ENCODE data around the gene CHPT1. TPM values are rescaled to one million over a fixed set of nuclear protein-coding genes. Genes with fewer than 3 reads are reported as not detected.

Gene CHPT1
- total and polyA plus RNA-seq, 9 of the 15 experiments (the other 6 are each of a cell fraction or from before 2014, with no cell fraction given), result 15.3 to 210 (median 91.9) TPM

DNA sequence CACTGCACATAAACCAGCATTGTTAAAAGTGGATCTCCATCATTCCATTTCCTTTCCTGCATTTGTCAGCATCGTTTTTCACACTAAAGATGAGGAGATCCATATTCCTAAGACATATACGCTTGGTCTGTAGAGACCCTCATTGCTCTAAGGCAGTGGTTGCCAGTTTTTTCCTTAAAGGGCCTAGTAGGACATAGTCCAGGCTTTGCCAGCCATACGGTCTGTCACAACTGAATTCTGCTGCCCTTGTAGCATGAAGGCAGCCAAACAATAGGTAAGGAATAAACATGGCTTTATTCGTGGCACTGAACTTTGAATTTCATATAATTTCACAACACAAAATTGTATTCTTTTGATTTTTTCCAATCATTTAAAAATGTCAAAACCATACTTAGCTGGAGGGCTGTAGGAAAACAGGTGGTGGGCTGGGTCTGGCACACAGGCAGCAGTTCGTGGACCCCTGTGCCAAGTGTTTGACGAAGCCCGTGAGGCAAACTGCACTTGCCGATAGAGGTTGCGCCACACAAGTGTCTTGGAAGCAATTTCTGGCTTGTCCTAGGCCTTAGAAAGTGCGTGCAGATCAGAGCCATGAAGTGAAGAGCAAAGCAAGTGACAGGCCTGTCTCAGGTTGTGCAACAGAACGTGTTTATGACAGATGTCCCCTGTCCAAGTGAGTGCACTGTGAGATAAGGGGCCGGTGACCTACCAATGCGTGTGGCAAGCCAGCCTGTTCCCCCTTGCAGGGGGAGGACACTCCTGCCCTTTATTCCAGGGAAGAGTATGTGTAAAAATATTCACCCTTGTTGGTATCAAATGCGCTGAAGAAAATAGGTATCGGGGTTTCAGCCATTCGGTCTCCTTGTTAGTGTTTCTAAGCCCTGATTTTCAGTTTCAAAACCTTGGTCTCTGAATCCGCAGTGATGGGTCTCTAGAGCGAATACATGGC lies 916 bp upstream of the CHPT1 start (continued):
- TF ChIP-seq, protein P1, sequence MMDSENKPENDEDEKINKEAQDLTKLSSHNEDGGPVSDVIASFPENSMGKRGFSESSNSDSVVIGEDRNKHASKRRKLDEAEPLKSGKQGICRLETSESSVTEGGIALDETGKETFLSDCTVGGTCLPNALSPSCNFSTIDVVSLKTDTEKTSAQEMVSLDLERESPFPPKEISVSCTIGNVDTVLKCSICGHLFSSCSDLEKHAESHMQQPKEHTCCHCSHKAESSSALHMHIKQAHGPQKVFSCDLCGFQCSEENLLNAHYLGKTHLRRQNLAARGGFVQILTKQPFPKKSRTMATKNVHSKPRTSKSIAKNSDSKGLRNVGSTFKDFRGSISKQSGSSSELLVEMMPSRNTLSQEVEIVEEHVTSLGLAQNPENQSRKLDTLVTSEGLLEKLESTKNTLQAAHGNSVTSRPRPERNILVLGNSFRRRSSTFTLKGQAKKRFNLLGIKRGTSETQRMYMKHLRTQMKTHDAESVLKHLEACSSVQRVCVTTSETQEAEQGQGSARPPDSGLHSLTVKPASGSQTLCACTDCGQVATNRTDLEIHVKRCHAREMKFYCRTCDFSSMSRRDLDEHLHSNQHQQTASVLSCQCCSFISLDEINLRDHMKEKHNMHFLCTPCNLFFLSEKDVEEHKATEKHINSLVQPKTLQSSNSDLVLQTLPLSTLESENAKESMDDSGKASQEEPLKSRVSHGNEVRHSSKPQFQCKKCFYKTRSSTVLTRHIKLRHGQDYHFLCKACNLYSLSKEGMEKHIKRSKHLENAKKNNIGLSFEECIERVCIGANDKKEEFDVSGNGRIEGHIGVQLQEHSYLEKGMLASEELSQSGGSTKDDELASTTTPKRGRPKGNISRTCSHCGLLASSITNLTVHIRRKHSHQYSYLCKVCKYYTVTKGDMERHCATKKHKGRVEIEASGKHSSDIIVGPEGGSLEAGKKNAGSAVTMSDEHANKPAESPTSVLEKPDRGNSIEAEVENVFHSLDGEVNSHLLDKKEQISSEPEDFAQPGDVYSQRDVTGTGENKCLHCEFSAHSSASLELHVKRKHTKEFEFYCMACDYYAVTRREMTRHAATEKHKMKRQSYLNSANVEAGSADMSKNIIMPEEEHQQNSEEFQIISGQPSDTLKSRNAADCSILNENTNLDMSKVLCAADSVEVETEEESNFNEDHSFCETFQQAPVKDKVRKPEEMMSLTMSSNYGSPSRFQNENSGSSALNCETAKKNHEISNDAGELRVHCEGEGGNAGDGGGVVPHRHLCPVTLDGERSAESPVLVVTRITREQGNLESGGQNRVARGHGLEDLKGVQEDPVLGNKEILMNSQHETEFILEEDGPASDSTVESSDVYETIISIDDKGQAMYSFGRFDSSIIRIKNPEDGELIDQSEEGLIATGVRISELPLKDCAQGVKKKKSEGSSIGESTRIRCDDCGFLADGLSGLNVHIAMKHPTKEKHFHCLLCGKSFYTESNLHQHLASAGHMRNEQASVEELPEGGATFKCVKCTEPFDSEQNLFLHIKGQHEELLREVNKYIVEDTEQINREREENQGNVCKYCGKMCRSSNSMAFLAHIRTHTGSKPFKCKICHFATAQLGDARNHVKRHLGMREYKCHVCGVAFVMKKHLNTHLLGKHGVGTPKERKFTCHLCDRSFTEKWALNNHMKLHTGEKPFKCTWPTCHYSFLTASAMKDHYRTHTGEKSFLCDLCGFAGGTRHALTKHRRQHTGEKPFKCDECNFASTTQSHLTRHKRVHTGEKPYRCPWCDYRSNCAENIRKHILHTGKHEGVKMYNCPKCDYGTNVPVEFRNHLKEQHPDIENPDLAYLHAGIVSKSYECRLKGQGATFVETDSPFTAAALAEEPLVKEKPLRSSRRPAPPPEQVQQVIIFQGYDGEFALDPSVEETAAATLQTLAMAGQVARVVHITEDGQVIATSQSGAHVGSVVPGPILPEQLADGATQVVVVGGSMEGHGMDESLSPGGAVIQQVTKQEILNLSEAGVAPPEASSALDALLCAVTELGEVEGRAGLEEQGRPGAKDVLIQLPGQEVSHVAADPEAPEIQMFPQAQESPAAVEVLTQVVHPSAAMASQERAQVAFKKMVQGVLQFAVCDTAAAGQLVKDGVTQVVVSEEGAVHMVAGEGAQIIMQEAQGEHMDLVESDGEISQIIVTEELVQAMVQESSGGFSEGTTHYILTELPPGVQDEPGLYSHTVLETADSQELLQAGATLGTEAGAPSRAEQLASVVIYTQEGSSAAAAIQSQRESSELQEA (IDR thresholded peaks at IDR 0.05; ENCODE audit: low read depth), result no peak
- peak; percentile 54 for TF ChIP-seq HDAC3 (IDR thresholded peaks at IDR 0.05; ENCODE audit: borderline replicate concordance, partially characterized antibody)
- no peak for TF ChIP-seq SP2 (IDR thresholded peaks at IDR 0.05; ENCODE audit: extremely low read depth, low read depth, low read length, poor library complexity, severe bottlenecking)
- TF ChIP-seq, protein P2, sequence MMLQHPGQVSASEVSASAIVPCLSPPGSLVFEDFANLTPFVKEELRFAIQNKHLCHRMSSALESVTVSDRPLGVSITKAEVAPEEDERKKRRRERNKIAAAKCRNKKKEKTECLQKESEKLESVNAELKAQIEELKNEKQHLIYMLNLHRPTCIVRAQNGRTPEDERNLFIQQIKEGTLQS (IDR thresholded peaks at IDR 0.05), result peak; percentile 84
- TF ChIP-seq, protein P2 (CRISPR knock-in tag; conservative IDR thresholded peaks at IDR 0.05), result 0 out of 2 replicates have a peak, but pooled peaks have one; percentile 53
- no peak for TF ChIP-seq KLF13 (tag; IDR thresholded peaks at IDR 0.05; ENCODE audit: borderline replicate concordance, low read depth)
- TF ChIP-seq L3MBTL2 (IDR thresholded peaks at IDR 0.05), result peak; percentile 62
- TF ChIP-seq HMGN3 (IDR thresholded peaks at IDR 0.05; ENCODE audit: borderline replicate concordance, extremely low read depth, insufficient read length, low read depth, low read length), result no peak
- TF ChIP-seq BRD4 (IDR thresholded peaks at IDR 0.05), result no peak
- no peak for TF ChIP-seq RUNX1 (IDR thresholded peaks at IDR 0.05; ENCODE audit: low read depth)
- TF ChIP-seq NR1H2 (CRISPR knock-in tag; IDR thresholded peaks at IDR 0.05), result no peak
- TF ChIP-seq, protein P3, sequence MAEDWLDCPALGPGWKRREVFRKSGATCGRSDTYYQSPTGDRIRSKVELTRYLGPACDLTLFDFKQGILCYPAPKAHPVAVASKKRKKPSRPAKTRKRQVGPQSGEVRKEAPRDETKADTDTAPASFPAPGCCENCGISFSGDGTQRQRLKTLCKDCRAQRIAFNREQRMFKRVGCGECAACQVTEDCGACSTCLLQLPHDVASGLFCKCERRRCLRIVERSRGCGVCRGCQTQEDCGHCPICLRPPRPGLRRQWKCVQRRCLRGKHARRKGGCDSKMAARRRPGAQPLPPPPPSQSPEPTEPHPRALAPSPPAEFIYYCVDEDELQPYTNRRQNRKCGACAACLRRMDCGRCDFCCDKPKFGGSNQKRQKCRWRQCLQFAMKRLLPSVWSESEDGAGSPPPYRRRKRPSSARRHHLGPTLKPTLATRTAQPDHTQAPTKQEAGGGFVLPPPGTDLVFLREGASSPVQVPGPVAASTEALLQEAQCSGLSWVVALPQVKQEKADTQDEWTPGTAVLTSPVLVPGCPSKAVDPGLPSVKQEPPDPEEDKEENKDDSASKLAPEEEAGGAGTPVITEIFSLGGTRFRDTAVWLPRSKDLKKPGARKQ (CRISPR knock-in tag; IDR thresholded peaks at IDR 0.05), result no peak
- TF ChIP-seq ILF3 (IDR thresholded peaks at IDR 0.05; ENCODE audit: borderline replicate concordance), result no peak
- TF ChIP-seq YBX1 (IDR thresholded peaks at IDR 0.05), result no peak
- TF ChIP-seq MCM2 (IDR thresholded peaks at IDR 0.05; ENCODE audit: low read depth), result no peak
- 0 out of 2 replicates have a peak, but pooled peaks have one; percentile 35 for TF ChIP-seq NR2C1 (IDR thresholded peaks at IDR 0.05)
- TF ChIP-seq NR2C1 (tag; IDR thresholded peaks at IDR 0.05), result peak; percentile 71

Measured in K562 (cell line).